AG08396 (cell line): ENCODE results near the gene FNDC8.
"Not testable (repeated sequence)": the region's sequence is repeated elsewhere in the genome, so short reads cannot be mapped to it uniquely, and the experiment has no call there.

Experiments
- DNase-seq: peaks from one replicate; pipeline ENCODE4 v3.0.0; 2012; ENCODE audit warnings: low spot score, mixed read lengths

Gene FNDC8

GRCh38 chr17:35171834-35172233 lies 50.4 kb downstream of the FNDC8 start:
- no peak for DNase-seq

- DNase-seq: not testable (repeated sequence)
Observed at GRCh38 chr17:35172321-35172720, 50.9 kb downstream of the FNDC8 start.

- DNase-seq: no peak
Observed at GRCh38 chr17:35174835-35175334, 53.5 kb downstream of the FNDC8 start.

DNA sequence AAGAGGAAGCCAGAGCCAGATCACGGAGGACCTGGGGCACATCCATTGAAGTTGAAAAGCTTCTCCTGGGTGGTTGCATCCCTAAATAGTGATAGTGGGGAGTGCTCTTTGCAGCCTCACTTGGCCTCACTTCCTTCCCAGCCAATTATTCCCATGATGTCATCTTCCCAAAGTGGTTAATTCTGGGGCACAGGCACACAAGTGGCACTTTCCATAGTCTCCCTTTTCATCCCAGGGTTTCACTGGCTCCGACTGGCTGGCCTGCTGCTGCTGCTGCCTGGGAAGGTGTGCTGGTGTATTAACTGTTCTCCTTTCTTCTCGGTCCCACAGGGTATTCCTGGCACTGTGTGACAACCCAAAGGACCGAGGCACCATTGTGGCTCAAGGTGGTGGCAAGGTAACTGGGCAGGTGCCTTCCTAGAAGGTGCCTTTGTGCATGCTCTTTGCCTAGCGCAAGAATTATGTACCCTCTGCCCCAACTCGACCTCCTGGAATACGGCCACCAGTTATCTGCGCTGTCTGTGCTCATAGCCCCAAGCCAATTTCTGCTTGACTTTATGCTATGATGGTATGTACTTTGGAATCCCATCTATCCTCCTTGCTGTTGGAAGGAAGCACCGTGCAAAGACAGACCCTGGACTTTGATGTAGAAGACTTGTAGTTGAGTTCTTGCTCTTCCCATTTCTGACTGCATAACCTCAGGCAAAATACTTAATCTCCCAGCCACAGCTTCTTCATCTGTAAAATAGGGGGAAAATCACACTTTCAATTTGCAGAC lies 54.4 kb downstream of the FNDC8 start:
- no peak for DNase-seq

DNA sequence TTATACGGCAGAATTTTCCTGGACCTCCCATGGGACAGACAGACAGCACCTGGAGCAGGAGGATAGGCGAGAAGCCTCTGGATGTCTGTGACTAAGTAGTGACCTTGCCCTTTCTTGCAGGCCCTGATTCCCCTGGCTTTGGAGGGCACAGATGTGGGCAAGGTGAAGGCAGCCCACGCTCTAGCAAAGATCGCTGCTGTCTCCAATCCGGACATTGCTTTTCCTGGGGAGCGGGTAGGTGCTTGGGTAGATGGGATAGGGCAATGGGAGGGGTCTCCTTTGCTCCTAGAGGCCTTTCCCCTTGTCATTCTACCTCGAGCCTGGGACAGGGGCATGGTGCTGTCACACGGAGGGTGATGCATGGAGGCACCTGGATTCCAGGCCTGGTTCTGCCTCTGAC lies 55.5 kb downstream of the FNDC8 start:
- no peak for DNase-seq

DNA sequence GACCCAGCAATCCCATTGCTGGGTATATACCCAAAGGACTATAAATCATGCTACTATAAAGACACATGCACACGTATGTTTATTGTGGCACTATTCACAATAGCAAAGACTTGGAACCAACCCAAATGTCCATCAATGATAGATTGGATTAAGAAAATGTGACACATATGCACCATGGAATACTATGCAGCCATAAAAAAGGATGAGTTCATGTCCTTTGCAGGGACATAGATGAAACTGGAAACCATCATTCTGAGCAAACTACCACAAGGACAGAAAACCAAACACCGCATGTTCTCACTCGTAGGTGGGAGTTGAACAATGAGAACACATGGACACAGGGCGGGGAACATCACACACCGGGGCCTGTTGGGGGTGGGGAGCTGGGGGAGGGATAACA lies 58.0 kb downstream of the FNDC8 start:
- DNase-seq: not testable (repeated sequence)
